GM19043 (cell line): ENCODE results near the gene AEN.
"Not testable (repeated sequence)": the region's sequence is repeated elsewhere in the genome, so short reads cannot be mapped to it uniquely, and the experiment has no call there.

Source experiments
- ATAC-seq: cut with Tn5 transposase; IDR thresholded peaks from one replicate; pipeline ENCODE4 v1.9.1; 2021; ENCODE audit warnings: low read depth; ENCODE audit not compliant: unreplicated experiment

AEN gene

DNA sequence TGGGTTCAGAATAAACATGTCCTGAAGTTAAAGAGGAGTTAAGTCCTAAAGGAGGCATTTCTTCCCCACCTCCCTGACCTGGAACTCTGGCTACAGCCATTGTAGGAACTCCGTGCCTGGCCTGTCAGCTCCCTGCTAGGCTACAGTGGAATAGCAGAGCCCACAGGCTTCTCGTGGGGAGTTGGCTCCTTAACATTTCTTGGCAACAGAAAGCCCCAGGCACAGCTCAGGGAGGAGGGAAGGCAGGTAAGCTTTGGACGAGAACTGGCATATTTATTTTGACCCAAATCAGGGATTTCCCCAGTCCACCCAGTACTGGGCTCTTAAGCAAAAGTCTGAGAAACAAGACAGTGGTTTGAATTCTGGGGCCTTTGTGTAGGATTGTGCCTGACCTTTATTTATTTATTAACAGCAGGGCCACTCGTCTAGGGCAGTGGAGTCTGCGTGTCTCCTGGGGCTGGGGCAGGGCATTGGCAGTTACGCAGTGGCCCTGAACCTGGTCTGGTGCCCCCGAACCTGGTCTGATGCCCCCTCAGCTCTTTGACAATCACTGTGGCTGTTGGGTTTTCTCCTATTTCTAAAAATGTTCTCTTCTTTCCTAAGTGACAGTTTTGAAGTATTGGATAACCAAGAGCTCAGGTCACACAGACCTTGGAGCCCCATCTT lies 9.8 kb downstream of the AEN start:
- no peak for ATAC-seq

DNA sequence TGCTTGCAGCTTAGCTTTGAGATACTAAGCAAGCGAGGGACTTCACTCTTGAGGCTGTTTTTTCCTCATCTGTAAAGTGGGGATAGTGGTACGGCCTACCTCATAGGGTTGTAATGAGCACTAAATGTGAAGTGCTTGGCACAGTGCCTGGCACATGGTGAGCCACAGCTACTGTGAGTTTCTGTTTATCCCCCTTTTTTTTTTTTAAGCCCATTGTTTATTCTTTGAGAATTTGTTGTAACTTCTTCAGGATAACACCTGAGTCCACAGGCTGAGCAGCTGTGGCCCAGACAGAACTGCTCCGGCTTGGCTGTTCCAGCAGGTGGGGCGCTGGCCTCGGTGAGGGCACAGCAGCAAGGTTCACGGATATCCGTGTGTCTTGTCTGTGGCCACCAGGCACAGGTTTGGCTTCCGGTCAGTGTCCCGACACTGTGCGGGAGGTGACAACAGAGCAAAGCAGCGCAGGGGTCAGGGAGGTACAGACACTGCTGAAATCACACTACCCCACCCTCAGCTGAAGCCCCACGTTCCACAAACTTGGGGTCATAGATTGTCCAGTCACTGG lies 10.4 kb downstream of the AEN start:
- ATAC-seq = no peak

DNA sequence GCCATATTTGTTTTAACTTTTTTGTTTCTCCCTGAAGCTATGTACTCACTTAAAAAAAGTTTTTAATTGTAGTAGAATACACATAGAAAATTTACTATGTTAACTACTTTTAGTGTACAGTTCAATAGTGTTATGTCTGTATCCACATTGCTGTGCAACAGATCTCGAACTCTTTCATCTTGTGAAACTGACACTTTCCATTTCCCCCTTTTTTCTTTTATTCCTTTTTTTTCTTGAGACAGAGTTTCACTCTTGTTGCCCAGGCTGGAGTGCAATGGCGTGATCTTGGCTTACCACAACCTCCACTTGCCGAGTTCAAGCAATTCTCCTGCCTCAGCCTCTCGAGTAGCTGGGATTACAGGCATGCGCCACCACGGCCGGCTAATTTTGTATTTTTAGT lies 11.7 kb downstream of the AEN start:
- not testable (repeated sequence) for ATAC-seq

DNA sequence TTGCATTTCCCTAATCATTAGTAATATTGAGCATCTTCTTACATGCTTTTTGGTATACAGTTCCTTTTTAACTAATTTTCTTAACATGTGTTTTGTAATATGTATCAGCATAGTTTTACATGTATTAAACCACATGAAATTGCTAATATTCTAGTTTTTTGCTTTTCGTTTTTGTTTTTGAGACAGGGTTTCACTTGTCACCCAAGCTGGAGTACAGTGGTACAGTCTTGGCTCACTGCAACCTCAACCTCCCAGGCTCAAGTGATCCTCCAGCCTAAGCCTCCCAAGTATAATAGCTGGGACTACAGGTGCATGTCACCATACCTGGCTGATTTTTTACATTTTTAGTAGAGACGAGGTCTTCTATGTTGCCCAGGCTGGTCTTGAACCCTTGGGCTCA lies 13.3 kb downstream of the AEN start:
- no peak for ATAC-seq

DNA sequence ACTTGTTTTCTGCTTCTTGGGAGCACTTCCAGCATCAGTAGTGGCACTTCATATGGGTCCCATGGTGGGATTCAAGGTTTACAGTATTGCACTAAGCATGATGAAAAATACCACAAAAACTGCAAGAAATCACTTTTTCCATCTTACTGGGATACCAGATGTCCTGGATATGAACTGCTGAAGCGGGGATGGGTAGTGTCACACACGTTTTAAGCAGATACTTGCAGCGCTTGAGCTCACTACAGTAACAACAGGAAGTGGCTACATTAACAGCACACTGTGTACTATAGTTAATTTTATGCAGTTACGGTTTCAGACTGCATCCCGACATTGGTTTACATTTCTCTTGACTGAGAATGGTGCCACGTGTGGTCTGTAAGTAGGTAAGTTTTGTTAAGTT lies 14.2 kb downstream of the AEN start:
- peak; percentile 36 for ATAC-seq

DNA sequence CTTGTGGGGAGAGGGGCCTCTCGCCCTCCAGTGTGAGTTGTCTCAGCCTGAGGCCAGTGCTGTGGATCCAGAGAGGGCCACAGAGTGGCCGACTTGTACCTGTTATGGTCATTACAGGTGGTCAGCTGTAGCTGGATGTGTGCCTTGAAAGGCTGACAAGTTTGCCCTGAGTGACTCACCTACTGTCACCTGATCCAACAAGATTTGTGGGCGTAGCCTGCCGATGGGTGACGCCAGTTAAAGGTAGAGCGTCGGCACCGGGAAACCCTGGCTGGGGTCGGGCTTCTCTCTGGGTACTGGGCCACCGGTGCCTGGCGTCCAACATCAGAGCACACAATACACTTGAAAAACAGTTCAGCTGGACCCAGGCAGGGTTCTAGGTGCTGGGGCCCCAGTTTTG lies 14.9 kb downstream of the AEN start:
- ATAC-seq = no peak

DNA sequence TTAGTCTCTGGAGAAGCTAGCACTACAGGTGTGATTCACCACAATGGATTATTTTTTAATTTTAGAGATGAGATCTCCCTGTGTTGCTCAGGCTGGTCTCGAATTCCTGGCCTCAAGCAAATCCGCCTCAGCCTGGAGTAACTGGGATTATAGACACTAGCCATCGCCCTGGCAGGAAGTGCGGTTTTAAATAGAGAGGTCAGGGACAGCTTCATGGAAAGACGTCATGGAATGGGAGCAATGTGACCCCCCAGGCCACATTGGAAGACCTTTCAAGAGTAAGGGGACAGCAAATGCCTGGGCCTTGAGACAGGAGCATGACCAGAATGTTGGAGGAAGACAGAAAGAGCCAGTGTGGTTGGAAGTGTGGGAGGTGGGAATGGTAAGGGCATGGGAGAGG lies 15.5 kb downstream of the AEN start:
- ATAC-seq = no peak

DNA sequence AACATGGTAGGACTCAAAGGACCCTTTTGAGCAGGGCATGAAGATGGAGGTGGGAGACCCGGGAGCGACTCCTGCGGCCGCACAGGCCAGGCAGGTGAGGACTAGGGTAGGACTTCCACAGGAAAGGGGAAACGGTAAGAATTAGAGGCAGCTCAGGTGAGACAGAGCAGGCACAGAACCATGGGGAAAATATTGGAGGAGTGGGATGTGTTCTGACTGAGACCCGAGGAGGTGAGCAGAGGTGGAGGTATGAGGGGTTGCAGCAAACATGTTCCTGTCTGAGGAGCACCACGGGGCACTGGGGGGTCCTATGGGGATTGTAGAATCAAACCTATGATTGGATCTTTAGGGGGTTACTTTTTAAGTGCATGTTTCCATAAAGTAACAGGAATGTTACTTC lies 16.3 kb downstream of the AEN start:
- no peak for ATAC-seq

DNA sequence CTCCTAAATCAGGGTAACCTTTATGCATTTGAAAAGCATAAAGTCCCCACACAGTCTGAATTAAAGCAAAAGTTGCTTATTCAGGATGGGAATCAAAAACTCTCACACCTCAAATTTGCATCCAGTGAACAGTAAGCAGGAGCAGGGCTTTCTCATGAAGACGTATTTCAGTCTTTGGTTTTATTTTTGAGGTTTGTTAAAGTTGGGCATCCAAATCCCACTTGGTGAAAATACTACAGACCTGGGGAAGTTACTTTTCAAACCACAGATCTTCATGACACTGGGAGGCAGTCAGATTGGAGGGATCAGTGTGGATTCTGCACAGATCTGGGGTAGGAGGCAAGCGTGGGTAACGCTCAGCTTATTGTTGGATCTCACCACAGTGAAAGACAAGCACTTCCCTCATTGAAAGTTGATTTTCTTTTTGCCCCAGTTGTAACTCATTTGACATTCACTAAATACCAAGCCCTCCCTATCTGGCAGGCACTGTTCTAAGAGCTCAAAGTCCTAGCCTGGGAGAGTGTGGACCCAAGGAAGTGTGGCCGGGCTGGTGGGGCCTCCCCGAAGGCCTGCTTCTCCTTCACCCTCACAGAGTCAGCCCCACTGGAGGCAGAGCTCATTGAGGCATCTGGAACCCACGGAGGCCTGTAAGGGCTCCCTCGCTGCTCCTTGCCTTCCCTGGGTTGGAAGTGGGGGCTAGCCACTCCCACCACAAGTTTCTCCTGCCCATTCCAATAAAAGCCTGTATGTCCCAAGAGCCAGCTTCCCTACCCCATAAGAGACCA lies 16.9 kb downstream of the AEN start:
- ATAC-seq = no peak

DNA sequence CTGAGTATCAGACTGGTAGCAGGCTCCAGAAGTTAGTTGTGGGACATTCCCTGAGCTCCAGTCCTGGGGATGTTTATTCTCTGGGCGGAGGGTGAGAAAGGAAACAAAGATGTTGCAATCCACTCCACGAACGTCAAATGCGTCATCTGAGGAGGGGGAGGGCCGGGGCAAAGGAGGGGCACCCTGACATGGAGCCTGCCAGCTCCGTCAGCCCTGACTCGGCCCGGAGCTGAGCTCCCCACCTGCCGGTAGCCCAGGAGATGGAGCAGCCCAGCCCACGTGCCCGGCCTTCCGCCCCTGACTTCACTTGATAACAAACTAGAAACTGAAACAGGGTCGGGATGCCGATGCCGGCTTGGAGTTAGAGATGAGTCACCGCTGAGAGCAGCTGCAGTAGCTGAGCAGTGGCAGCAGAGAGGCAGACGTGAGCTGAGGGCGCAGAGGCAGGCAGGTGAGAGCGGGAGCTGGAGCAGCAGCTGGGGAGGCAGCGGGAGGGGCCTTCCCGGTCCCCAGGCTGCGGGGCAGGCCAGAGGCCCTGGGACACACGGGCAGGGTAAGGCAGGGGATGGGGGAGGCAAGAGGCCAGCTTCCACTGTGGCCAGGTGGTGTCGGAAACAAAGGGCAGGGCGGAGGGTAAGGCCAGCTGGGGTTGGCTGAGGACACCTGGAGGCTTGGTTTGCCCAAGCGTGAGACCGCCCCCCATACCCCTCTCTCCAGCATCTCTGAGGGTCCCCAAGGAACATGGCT lies 17.7 kb downstream of the AEN start, which contains the start of gene ISG20:
TSS of gene ISG20 (plus strand) at position 391 of the 747 bp plus-strand sequence. CDS start at position 742, 351 bp downstream.
- peak; percentile 61 for ATAC-seq

DNA sequence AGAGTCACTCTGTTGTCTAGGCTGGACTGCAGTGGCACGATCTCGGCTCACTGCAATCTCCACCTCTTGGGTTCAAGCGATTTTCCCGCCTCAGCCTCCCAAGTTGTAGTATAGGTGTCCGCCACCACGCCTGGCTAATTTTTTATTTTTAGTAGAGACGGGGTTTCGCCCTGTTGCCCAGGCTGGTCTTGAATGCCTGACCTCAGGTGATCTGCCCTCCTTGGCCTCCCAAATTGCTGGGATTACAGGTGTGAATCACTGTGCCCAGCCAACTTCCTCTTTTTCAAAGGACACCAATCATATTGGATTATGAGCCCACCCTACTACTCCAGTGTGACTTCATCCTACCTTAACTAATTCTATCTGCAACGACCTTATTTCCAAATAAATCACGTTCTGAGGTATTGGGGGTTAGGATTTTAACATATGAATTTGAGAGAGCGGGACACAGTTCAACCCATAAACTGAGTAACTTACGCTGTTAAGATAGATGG lies 20.9 kb downstream of the AEN start:
- ATAC-seq = no peak

DNA sequence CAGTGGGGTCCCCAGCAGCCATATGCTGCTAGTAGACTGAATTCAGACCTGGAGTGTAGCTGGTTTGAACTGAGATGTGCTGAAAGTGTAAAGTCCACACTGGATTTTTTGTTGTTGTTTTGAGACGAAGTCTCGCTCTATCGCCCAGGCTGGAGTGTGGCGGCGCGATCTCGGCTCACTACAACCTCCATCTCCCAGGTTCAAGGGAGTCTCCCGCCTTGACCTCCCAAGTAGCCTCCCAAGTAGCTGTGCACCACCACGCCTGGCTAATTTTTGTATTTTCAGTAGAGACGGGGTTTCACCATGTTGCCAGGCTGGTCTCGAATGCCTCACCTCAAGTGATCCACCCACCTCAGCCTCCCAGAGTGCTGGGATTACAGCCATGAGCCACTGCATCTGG lies 21.4 kb downstream of the AEN start:
- not testable (repeated sequence) for ATAC-seq

DNA sequence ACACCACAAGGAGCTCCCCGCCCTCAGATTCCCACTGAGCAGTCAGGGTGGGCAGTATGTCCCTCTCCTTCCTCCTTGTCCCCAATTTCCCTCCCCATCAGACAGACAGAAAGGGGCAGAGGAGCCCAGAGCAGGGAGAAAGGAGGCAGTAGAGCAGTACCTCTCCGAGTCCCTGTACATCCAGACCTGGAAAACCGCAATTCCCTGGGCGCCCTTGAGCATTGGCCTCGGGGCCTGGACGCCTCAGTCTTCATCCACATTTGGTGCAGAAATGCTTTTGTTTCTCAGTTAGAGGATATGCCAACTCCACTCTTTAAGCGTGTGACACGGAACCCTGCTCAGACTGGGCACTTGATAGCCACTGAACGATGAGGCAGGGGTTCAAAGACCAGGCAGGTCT lies 23.6 kb downstream of the AEN start:
- ATAC-seq = no peak

DNA sequence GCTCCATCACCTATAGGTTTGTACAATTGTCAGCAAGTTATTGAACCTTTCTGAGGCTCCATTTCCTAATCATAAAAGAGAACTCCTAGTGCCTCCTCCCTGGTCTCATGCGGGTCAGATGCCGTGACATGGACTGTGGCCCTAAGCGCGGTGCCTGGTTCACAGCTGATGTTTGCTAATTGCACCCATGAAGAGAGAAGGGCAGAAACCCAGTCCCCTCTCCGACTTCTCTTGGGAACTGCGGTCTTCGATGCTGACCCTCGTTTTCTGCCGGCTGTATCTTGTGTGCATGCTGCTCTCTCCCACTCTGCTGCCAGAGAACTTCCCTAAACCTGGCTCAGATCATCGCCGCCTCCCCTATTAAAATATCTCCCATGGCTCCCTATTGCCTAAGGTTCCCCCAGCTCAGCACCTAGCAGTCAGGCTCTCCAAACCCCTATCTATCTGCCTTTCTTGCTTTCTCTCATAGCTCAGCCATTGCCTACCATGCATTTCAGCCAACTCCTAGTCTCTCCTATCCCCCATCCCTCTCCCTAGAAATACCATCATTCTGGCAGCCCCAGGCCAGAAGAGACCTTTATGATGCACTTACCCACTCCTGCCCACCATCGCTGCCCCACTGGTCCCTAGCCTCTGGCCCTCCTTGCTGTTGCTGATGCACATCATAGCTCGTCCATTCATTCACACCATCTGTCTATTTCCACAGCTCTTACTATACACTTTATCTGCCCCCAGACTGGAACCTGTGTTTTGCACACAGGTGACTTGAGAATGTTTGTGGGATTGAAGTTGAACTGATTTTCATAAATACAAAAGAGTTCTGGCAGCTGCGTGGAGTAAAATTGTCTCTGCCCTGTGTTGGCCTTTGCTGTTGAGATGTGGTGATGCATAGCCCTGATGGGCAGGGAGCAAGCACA lies 24.3 kb downstream of the AEN start:
- ATAC-seq = no peak

DNA sequence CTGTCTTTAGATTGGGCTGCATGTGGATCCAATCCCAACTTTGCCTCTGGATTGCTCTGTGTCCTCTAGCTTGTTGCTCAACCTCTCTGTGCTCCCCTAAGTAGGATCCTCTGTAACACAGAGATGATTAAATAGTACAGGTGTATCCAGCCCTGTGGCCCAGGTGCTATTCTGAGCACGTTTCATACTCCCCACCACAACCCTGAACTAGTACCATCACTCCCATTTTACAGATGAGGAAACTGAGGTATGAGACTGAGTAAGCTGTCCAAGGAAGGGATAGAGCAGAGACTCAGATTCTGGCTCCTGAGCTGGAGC lies 24.9 kb downstream of the AEN start:
- no peak for ATAC-seq

DNA sequence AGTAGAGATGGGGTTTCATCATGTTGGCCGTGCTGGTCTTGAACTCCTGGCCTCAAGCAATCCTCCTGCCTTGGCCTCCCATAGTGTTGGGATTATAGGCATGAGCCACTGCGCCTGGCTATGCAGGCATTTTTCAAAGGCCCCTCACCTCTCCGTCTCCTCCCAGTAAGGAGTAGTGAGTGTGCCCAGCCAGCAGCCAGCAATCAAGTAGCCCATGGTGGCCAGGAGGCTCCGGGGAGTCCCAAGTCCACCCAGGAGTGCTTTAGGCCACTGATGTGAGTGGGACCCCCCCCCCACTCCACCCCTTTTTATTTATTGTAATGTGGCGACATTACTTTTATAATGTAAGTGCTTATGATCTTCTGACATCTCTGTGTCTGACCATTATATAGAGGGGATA lies 25.8 kb downstream of the AEN start:
- ATAC-seq = no peak

DNA sequence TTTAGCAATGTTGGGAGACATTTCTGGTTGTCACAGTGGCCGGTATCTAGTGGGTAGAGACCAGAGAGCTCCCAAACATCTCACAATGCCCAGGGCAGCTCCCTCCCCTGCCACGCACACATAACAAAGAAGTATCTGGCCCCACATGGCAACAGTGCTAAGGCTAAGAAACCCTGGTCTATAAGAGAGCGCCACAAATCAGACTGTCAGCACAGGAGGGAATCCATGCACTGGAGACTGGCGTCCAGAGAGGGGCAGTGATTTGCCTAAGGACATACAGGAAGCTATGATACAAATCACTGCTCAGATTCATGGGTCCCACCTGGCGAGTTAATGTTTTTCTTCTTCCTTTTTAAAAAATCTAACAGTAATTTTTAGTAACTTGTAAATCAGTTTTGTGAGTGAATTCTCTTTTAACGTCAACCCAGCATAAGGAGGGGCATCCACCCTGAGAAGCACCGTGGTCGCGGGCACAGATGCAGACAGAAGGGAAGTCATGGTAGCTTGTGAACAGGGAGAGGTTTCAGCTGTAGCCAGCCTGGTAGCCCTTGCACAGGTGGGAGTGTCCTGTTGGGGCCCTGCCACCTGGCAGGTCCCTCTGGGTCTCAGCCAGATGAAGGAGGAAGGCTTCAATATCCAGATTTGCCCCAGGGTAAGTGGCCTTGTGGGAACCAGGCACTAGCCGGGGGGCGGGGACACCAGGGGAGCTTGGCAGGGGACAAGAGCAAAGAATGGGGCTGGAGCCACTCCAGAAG lies 26.4 kb downstream of the AEN start:
- ATAC-seq = no peak

DNA sequence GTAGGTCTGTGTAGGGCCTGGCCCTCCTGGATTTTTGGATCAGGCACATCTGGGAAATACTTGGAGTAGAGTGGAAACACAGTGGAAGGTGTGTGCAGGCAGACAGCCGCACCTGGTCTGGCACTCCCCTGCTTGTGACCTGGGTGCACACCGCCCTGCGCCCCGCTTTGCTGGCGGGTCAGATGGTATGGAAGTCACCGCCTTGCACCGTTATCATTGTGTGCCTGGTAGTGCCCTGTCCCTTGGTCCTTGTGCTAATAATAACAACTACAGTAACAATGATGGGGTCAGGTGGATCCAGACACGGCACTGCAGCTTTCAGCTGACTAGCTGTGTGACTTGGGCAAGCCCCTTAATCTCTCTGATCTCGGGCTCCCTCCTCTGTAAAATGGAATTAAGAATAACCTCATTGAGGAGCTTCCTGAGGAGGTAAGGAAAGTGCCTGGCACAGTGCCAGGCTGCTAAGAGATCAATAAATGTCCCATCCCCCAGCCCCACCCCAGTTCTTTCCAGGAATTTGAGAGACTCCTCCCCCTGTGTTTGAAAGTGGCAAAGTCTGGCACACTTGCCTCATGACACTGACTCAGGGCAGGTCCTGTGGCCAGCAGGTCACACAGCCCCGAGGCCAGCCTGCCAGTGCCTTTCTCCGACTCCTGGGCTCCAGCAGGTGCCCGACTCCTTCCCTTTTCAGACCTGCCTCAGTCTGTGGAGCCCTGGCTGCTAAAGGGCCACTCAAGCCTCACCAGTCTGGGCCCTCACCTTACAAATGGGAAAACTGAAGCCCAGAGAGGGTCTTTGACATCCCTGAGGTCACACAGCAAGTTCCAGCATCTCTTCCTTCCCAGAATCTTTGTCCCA lies 27.4 kb downstream of the AEN start:
- no peak for ATAC-seq
